Measurements from ENCODE around the gene POLR1G.

Gene POLR1G

DNA sequence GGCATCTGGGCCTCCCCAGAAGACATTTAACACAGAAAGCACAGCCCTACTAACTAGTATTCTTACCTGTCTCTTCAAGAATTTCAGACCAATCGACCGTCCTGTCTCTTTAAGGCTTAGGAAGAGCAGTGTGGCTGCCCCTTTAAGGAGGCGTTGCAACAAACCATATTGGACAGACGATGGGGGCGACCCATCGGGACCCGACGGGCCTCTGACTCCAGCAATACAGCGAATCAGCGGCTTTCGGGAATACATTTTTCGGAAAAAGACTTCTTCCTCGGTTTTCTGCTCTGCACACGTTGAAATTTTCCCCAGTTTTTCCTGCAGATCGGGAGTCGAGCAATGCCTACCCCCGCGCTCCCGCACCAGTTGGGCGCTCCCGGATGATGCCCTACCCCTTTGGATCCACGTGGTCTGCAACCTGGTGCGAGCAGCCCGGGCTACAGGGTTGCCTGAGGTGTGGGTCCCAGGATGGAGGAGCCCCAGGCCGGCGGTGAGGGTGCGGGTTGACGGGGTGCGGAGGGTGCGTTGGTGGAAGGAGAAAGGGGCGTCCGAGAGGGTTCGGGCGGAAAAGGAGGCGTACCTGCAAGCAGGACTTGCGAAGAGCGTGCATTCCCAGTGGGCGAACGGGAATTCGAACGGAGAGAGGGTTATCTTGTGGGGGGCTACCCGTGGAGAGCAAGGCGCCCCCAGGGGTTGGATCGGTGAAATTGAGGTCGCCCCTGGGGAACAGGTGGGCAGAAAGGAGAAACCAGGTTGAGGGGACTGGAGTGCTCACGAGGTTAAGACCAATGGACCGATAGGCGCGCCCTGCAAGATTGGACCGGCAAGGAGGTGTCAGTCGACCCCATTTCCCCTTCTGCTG lies at the start of gene POLR1G:
POLR1G (plus strand) TSS at position 419 of the 865 bp plus-strand sequence; CDS start at position 472, 53 bp downstream.
- DNase-seq (ENCODE audit: low read depth): peak; percentile 58

DNA sequence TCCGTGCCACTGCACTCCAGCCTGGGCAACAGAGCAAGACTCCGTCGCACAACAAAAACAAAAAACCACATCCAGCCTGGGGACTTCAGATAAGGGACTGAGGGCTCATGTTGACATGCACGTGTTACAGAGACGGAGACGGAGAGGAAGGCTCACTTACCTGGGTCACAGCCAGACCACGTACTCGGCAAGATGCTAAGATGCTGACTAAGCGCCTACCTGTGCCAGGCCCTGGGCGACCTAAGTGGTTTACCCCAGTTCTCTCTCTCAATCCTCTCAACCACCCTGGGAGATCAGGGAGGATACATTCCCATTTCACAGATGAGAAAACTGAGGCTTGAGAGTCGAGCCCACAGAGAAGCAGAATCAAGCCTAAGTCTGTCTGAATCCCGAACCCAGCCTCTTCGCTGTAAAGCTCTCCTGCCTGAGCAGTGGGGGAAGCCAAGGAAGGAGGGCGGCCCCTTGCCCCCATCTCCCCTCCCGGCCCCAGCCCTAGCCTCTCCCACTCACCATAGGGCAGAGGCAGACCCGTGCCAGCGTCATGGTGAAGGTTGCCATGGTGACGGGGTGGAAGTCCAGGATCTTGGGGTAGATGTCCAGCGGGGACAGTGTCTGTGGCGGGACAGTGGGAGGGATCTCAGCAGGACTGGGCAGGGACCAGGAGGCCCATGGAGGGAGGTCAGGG lies 49.5 kb upstream of the POLR1G start:
- no peak for DNase-seq (ENCODE audit: low read depth)

DNA sequence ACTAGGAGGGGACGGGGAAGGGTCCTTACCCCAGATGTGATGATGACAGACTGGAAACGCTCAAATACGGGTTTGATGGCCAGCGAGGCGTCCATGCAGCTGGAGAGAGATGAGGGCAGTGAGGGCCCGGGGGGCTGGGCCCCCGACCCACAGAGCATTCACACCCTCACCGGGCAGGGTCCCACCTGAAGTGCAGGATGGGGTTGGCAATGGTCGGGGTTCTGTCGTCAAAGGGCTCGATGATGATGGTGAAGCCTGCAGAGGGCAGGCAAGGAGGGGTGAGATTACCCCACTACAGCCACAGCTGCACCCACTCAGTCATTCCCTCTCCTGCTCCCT lies 49.0 kb upstream of the POLR1G start:
- DNase-seq (ENCODE audit: low read depth): no peak

- DNase-seq (ENCODE audit: low read depth): no peak
These were observed 48.1 kb upstream of the POLR1G start for GRCh38 chr19:45358213-45358792.

GRCh38 chr19:45361608-45362007 lies 44.8 kb upstream of the POLR1G start:
- no peak for DNase-seq (ENCODE audit: low read depth)

DNA sequence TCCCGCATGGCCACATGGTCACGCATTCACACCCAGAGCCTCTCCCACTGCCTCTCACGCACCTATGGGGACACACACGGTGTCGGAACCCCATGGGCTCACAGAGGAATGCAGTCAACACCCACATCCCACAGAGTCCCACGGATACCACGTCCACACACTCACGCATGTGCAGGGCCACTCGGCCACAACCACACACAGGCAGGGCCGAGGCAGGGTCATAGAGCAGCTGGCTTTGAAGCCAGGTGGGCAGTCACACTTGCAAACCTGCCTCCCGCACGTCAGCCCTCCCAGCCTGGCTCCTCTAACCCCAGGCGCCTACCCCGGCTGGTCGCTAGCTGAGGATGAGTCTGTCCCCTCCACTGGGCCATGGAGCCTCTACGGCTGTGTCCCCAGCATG lies 44.2 kb upstream of the POLR1G start:
- no peak for DNase-seq (ENCODE audit: low read depth)

GRCh38 chr19:45363861-45364459 lies 42.5 kb upstream of the POLR1G start:
- no peak for DNase-seq (ENCODE audit: low read depth)

- no peak for DNase-seq (ENCODE audit: low read depth)
These were observed 41.7 kb upstream of the POLR1G start for GRCh38 chr19:45364696-45365095.

DNA sequence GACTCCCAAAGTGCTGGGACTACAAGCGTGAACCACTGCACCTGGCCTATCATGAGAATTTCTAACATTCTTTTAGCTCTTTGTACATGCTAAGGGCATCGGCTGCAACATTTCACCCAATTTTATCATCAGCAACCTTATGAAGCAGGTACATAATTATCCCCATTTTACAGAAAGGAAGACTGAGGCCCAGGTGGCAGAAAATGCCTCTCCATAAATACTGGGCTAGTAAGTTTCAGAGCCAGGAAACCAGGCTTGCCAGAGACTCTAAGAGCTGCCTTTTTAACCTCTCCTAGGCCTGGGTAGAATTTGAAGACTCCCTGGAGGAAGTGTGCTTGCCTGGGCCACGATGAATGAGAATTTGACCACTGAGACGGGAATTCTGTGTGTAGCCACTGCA lies 38.3 kb upstream of the POLR1G start:
- no peak for DNase-seq (ENCODE audit: low read depth)

- DNase-seq (ENCODE audit: low read depth): no peak
These were observed 37.6 kb upstream of the POLR1G start for GRCh38 chr19:45368737-45369340.

DNA sequence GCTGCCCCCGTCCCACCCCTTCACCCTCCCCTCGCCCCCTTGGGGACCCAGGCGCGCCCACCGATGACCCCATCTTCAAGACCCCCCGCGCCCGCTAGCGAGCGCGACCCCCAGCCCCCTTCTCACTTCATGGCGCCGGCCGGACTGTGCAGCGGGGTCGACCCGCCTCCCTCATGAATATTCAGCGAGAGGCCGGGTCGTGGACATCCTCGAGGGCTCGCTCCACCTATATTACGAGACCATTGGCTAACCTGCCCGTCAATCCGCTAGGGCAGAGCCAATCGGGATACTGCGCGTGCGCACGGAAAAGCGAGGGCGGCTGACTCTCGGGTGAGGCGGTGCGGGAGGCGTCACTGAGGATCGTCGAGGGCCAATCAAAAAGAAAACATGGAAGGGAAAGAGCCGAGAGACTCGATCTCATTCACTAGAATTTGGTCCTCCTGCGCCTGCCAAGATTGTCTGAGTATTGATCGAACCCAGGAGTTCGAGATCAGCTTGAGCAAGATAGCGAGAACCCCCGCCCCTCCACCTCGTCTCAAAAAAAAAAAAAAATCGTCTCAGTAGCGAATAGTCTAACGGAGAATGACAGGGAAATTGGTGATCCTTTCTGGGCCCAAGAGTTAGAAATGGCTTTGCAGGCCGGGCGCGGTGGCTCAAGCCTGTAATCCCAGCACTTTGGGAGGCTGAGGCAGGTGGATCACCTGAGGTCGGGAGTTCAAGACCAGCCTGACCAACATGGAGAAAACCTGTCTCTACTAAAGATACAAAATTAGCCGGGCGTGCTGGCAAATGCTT lies 35.8 kb upstream of the POLR1G start, which contains the start of gene ERCC2:
ERCC2 (minus strand) TSS at position 164 of the 795 bp plus-strand sequence; CDS start at position 131, 33 bp downstream.
- DNase-seq (ENCODE audit: low read depth): peak; percentile 99

DNA sequence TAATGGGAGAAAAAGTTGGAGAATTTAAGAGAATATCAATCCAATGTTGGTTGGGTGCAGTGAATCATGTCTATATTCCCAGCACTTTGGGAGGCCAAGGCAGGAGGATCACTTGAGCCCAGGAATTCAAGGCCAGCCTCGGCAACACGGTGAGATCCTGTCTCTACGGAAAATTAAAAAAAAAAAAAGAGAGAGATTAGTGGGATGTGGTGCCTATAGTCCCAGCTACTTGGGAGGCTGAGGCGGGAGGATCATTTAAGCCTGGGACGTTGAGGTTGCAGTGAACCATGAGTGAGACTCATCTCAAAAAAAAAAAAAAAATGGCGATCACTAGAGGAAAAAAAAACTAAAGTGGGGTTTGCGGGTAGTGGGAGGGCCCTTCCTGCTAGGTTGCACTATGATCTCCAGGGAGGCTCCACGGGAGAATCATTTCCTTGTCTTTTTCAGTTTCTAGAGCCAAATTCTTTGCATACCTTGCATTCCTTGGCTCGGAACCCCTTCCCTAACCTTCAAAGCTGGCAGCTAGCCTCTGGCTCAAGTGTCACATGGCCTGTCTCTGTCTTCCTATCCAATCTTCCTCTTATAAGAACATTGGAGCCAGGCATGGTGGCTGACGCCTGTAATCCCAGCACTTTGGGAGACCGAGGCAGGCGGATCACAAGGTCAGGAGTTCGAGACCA lies 30.3 kb upstream of the POLR1G start:
- no peak for DNase-seq (ENCODE audit: low read depth)

DNA sequence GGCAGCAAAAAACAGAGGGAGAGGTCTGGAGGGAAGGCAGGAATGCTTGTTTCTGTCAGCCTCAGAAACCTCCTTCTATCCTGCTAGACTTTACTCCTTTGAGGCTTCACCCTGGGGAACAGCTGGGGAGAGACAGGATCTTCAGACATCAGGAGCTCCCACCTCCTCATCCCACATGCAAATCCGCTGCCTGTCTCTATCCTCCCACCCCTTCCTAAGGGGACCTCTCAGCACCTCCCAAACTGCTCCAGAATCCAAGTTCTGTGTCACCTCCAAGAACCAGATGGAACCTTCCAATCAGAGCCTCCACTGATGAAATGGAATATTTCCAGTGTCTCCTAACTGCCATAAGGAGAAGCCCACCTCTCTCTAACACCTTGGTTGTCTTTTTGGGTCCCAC lies 26.3 kb upstream of the POLR1G start:
- no peak for DNase-seq (ENCODE audit: low read depth)

DNA sequence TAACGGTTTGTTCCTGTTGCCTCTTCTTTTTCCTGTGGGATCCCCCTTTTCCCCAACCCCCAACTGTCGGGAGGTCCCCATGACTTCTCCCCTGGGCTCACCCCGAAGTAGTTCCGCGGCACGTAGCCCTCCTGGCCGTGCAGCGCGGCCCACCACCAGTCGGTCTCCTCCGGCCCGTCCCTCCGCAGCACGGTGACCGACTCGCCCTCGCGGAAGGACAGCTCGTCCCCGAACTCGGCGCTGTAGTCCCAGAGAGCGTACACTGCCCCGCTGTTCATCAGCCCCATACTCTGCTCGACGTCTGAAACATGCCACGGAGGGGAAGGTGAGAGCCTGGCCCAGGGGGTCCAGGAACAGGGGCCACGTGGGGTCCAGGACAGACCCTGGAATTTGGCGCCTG lies 24.0 kb upstream of the POLR1G start:
- no peak for DNase-seq (ENCODE audit: low read depth)

- no peak for DNase-seq (ENCODE audit: low read depth)
These were observed 20.8 kb upstream of the POLR1G start for GRCh38 chr19:45385392-45386221.

DNA sequence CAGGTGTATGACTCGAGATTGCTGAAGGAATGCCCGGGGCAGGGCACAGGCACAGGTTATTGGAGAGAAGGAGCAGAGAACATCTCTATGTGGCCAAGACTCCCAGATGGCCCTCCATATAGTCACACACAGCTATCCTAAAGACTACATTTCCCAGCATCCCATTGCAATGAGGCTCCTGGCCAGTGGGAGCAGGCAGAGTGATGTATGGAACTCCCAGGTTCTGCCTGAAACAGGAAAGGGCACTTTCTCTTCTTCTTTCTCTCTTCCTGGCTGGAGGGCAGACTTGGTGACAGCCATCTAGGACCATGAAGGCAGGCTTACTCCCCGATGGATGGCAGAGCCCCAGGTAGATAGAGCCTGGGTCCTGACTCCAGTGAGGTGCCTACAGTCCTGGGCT lies 15.1 kb upstream of the POLR1G start:
- DNase-seq (ENCODE audit: low read depth): no peak

DNA sequence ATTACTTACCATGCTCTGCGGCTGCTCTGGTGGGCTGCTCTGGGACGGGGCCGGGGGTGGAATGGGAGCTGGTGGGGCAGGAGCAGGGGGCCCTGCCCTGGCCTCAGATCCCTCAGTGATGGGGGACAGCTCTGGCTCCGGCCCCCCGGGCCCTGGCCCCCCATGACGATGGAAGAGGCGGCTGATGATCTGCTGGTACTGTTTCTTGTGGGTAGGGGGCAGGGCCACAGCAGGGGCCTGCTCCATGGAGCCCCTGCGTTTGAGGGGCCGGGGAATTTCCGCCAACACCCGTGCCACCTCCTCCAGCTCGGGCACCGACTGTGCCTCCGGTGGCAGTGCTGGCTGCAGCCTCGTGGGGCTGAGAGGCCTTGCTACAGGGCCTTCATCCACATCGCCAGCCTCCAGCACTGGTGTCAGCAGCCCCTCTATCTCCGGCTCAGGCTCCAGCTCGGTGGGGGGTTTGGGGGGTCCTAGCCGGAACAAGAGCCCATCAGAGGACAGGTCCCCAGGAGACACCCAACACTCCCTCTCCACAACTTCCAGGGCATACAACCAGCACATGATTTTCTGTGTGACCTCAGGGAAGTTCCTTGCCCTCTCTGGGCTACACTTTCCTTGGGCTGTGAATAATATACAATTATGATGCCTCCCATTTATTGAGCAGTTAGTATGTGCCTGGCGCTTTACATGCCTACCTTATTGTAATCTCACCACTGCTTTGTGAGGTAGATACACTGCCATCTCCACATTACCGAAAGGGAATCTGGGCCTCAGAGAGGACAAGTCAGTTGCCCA lies 14.4 kb upstream of the POLR1G start:
- no peak for DNase-seq (ENCODE audit: low read depth)

GRCh38 chr19:45395821-45396617 lies 10.4 kb upstream of the POLR1G start:
- no peak for DNase-seq (ENCODE audit: low read depth)

Measured in activated T-helper 1 cell treated with Interleukin-2 at 50 U/mL for 16 hours (primary cell).